SK-N-SH (cell line): Measurements from ENCODE around the gene NFATC3. TPM values are rescaled to one million over a fixed set of nuclear protein-coding genes. Genes with fewer than 3 reads are reported as not detected.

Experiments used
- CTCF ChIA-PET: fragments of 300-600, 350-600 bp; formaldehyde crosslinking; extraction: SDS; loops from one replicate; lab custom pipeline; 2021; lab: Yijun Ruan, JAX
- POLR2A ChIA-PET: fragments of 350-600 bp; sonication (Branson Sonifier 250); formaldehyde crosslinking; extraction: SDS; loops from one replicate; lab custom pipeline; 2020; ENCODE audit warnings: antibody characterized with exemption, inconsistent platforms; lab: Yijun Ruan, JAX
- DNase-seq: peaks from one replicate; pipeline ENCODE4 v3.0.0; 2012
- H2AFZ ChIP-seq: fragments of 200-600 bp; sonication (generic); 2 replicates; pipeline ENCODE4 v1.8.1; 2016; ENCODE audit warnings: antibody characterized with exemption, mild to moderate bottlenecking, low read depth
- H3F3A ChIP-seq: fragments of 200-600 bp; sonication (generic); replicated peaks from 2 replicates; pipeline ENCODE3; 2016; ENCODE audit warnings: antibody characterized with exemption, mild to moderate bottlenecking; ENCODE audit not compliant: insufficient read depth
- H3K27ac ChIP-seq, 2 experiments: fragments of 200-500 bp in 1 of 2; fragments of 200-600 bp in 1 of 2; sonication (Bioruptor generic) in 1 of 2; sonication (generic), shearing (Covaris generic) in 1 of 2; 2 replicates each; pipeline versions ENCODE4 v1.5.1 to v1.6.1; 2014 to 2016; ENCODE audit warnings: low read depth in 2 of 2, inconsistent platforms in 1 of 2, low read length in 1 of 2, mild to moderate bottlenecking in 1 of 2, mixed read lengths in 1 of 2
- H3K27me3 ChIP-seq: fragments of 200-600 bp; sonication (generic), shearing (Covaris generic); 2 replicates; pipeline ENCODE4 v1.6.1; 2016; ENCODE audit warnings: mixed run types; ENCODE audit not compliant: insufficient read depth
- H3K36me3 ChIP-seq, 2 experiments: fragments of 200-500 bp in 1 of 2; fragments of 200-600 bp in 1 of 2; sonication (Bioruptor generic) in 1 of 2; sonication (generic) in 1 of 2; replicated peaks in 1 of 2; 2 replicates each; pipeline versions ENCODE3 to v1.5.1; 2014 to 2016; ENCODE audit warnings: low read length in 1 of 2, mild to moderate bottlenecking in 1 of 2; ENCODE audit not compliant: insufficient read depth in 2 of 2, control insufficient read depth in 1 of 2
- H3K4me1 ChIP-seq, 2 experiments: fragments of 200-500 bp in 1 of 2; fragments of 200-600 bp in 1 of 2; sonication (Bioruptor generic) in 1 of 2; sonication (generic), shearing (Covaris generic) in 1 of 2; 2 replicates each; pipeline versions ENCODE4 v1.5.1 to v1.6.1; 2014 to 2016; ENCODE audit warnings: low read depth in 1 of 2, low read length in 1 of 2, mixed run types in 1 of 2; ENCODE audit not compliant: insufficient read depth in 2 of 2, control insufficient read depth in 1 of 2
- H3K4me2 ChIP-seq: fragments of 200-600 bp; sonication (generic), shearing (Covaris generic); 2 replicates; pipeline ENCODE4 v1.6.1; 2017; ENCODE audit warnings: mixed run types
- H3K4me3 ChIP-seq, 2 experiments: fragments of 200-500 bp in 1 of 2; fragments of 200-600 bp in 1 of 2; sonication (Bioruptor generic) in 1 of 2; sonication (generic), shearing (Covaris generic) in 1 of 2; 2 replicates each; pipeline versions ENCODE4 v1.5.1 to v1.8.1; 2014 to 2016; ENCODE audit warnings: low read depth in 2 of 2, inconsistent platforms in 1 of 2, low read length in 1 of 2, mild to moderate bottlenecking in 1 of 2, mixed read lengths in 1 of 2, moderate library complexity in 1 of 2
- H3K79me2 ChIP-seq: fragments of 200-600 bp; sonication (generic); 2 replicates; pipeline ENCODE4 v1.8.1; 2017; ENCODE audit warnings: mild to moderate bottlenecking; ENCODE audit not compliant: insufficient read depth
- H3K9ac ChIP-seq: fragments of 200-600 bp; sonication (generic); 2 replicates; pipeline ENCODE4 v1.6.1; 2017; ENCODE audit warnings: mixed run types
- H3K9me2 ChIP-seq: fragments of 200-600 bp; sonication (generic); 2 replicates; pipeline ENCODE4 v1.6.1; 2017; ENCODE audit warnings: mixed run types
- H3K9me3 ChIP-seq: fragments of 200-600 bp; sonication (generic); 2 replicates; pipeline ENCODE4 v1.6.1; 2017; ENCODE audit warnings: mixed run types, mild to moderate bottlenecking, moderate library complexity
- H4K20me1 ChIP-seq: fragments of 200-600 bp; sonication (generic); 2 replicates; pipeline ENCODE4 v1.6.1; 2017; ENCODE audit warnings: mild to moderate bottlenecking, mixed run types; ENCODE audit not compliant: insufficient read depth
- CHD2 ChIP-seq: fragments of 150-350 bp; IDR thresholded peaks from 2 replicates; pipeline ENCODE4 v1.6.1; 2018; ENCODE audit warnings: low read length; ENCODE audit not compliant: partially characterized antibody
- EP300 ChIP-seq, 2 experiments: IDR thresholded peaks; 2 replicates each; pipeline versions ENCODE4 v1.4.0 to v1.6.1; 2012; ENCODE audit warnings: borderline replicate concordance in 1 of 2, low read depth in 1 of 2, low read length in 1 of 2
- FOSL2 ChIP-seq: IDR thresholded peaks from 2 replicates; pipeline ENCODE4 v1.4.0; 2012; ENCODE audit warnings: low read depth, mild to moderate bottlenecking, moderate library complexity, borderline replicate concordance
- JUND ChIP-seq: IDR thresholded peaks from 2 replicates; pipeline ENCODE4 v1.4.0; 2012
- MEF2A ChIP-seq: IDR thresholded peaks from 2 replicates; pipeline ENCODE4 v1.4.0; 2012; ENCODE audit warnings: low read depth, borderline replicate concordance
- NRF1 ChIP-seq: IDR thresholded peaks from 2 replicates; pipeline ENCODE4 v1.6.1; 2012; ENCODE audit warnings: low read depth, mild to moderate bottlenecking, low read length
- POLR2AphosphoS5 ChIP-seq: IDR thresholded peaks from 2 replicates; pipeline ENCODE4 v1.6.1; 2012; ENCODE audit warnings: low read depth, low read length
- RCOR1 ChIP-seq: fragments of 150-350 bp; IDR thresholded peaks from 2 replicates; pipeline ENCODE4 v1.6.1; 2017; ENCODE audit warnings: antibody characterized with exemption, low read length
- RXRA ChIP-seq: IDR thresholded peaks from 2 replicates; pipeline ENCODE4 v1.4.0; 2012; ENCODE audit warnings: low read depth, mild to moderate bottlenecking, borderline replicate concordance
- TAF1 ChIP-seq: IDR thresholded peaks from 2 replicates; pipeline ENCODE4 v1.6.1; 2012; ENCODE audit warnings: low read depth, mild to moderate bottlenecking, low read length, moderate library complexity, borderline replicate concordance
- TEAD4 ChIP-seq: IDR thresholded peaks from 2 replicates; pipeline ENCODE4 v1.4.0; 2012; ENCODE audit warnings: mild to moderate bottlenecking, borderline replicate concordance; ENCODE audit not compliant: insufficient read depth
- USF1 ChIP-seq: IDR thresholded peaks from 2 replicates; pipeline ENCODE4 v1.4.0; 2012; ENCODE audit warnings: low read depth, borderline replicate concordance
- USF2 ChIP-seq: fragments of 150-350 bp; IDR thresholded peaks from 2 replicates; pipeline ENCODE4 v1.6.1; 2017; ENCODE audit warnings: antibody characterized with exemption, low read length, low read depth, borderline replicate concordance
- YY1 ChIP-seq: IDR thresholded peaks from 2 replicates; pipeline ENCODE4 v1.4.0; 2012; ENCODE audit warnings: low read depth, mild to moderate bottlenecking
- WGBS: methylation state at CpG from one replicate; pipeline ENCODE4 v1.1.6; 2017; ENCODE audit warnings: low lambda C conversion rate; 5-methylcytosine and 5-hydroxymethylcytosine counted together
- polyA plus RNA-seq, 3 experiments: library from polyadenylated mRNA; depleted of rRNA; stranded (reverse); fragments of >200 nt; gene quantifications; 2 replicates each; pipeline ENCODE4 v1.2.3, GENCODE V29; 2012
- TF ChIP-seq, protein P1 (sequence below): IDR thresholded peaks from 2 replicates; pipeline ENCODE4; 2012

The NFATC3 gene
- polyA plus RNA-seq, 1 of the 3 experiments (the other 2 are of a cell fraction): 5.7 TPM

DNA sequence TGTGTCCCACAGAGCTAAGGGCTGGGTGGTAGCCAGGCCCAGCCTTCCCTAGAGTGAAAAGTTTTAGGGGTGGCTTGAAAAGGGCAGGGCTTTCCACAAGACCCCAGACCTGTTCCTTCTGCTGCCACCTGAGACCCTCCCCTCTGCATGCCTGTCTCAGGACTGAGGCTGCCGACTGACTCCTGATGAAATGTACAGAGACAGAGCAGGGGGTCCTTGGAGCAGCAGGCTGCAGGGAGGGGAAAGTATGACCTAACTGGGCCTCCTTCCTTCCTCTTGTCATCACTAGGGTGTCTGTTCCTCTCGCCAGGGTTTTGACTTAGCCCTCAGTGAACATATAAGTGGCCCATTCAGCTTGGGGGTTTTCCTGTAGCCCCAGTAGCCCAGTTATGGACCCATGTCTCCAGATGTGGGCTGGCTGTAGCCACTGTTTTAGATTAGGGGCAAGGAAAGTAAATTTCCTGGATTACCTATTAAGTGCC, 14.9 kb upstream of the NFATC3 start (continued):
- TF ChIP-seq RCOR1 (no peak), EP300 (IDR thresholded peaks at IDR 0.05; ENCODE audit: borderline replicate concordance in 1 of 2, low read depth in 1 of 2, low read length in 1 of 2) (no peak), RXRA (no peak), MEF2A (no peak), CHD2 (no peak), YY1 (no peak), POLR2AphosphoS5 (no peak), NRF1 (no peak), USF1 (no peak)
- TF ChIP-seq, protein P1, sequence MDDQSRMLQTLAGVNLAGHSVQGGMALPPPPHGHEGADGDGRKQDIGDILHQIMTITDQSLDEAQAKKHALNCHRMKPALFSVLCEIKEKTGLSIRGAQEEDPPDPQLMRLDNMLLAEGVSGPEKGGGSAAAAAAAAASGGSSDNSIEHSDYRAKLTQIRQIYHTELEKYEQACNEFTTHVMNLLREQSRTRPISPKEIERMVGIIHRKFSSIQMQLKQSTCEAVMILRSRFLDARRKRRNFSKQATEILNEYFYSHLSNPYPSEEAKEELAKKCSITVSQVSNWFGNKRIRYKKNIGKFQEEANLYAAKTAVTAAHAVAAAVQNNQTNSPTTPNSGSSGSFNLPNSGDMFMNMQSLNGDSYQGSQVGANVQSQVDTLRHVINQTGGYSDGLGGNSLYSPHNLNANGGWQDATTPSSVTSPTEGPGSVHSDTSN: no peak

- H3K79me2 ChIP-seq: no peaks in the 10 kb centered on the region
- H3K36me3 ChIP-seq: peaks cover 13 to 39% of the 10 kb centered on the region in 2 experiments
- TF ChIP-seq TAF1: no peak
- no peak for TF ChIP-seq USF2
- TF ChIP-seq TEAD4: no peak
- TF ChIP-seq, protein P1: no peak
- TF ChIP-seq FOSL2: no peak
- no peak for TF ChIP-seq JUND
- TF ChIP-seq POLR2AphosphoS5: no peak
- H3K4me2 ChIP-seq: no peak overlapping the region
- 96% methylated on average over 14 of the region's 14 CpGs for WGBS
- H3F3A ChIP-seq: peaks cover 10% of the 10 kb centered on the region
- no peak overlapping the region for H3K9ac ChIP-seq
- ChIA-PET CTCF (interaction anchor here (0.9 to 2.1 kb wide), 4 partner anchors 9 to 187 kb away, joined by 3 to 9 read pairs (median 4); no protein-coding TSS in a partner anchor), POLR2A (no interaction called here)
- H3K27ac ChIP-seq: no peak overlapping the region
- H3K9me3 ChIP-seq: no peaks in the 10 kb centered on the region
- no peak overlapping the region for H2AFZ ChIP-seq
- no peaks in the 10 kb centered on the region for H3K9me2 ChIP-seq
- no peak for DNase-seq
- H4K20me1 ChIP-seq: no peaks in the 10 kb centered on the region
- H3K27me3 ChIP-seq: no peaks in the 10 kb centered on the region
- H3K4me3 ChIP-seq: no peak overlapping the region
- H3K4me1 ChIP-seq: peaks cover 0 to 14% of the 10 kb centered on the region in 2 experiments; a peak in 2 of 4 replicates
These were observed 14.2 kb upstream of the NFATC3 start for GRCh38 chr16:68070806-68071517.
